ENCODE measurements around the gene TDP1. TPM values are rescaled to one million over a fixed set of nuclear protein-coding genes. Genes with fewer than 3 reads are reported as not detected.

The TDP1 gene
- total RNA-seq, 1 experiment from 2014 or later = 23.9 TPM

GRCh38 chr14:89941830-89942377 is 13.8 kb upstream of the TDP1 start:
- H3K9me3 ChIP-seq (ENCODE audit: control insufficient read depth, insufficient read depth, low read depth, low read length) = no peaks in the 10 kb centered on the region
- H3K27ac ChIP-seq (ENCODE audit: low read length) = no peak overlapping the region
- ChIA-PET POLR2A (no interaction called here), CTCF (no interaction called here)
- no TSS peak for BruUV-seq (replicated peaks)
- TF ChIP-seq, protein P1, sequence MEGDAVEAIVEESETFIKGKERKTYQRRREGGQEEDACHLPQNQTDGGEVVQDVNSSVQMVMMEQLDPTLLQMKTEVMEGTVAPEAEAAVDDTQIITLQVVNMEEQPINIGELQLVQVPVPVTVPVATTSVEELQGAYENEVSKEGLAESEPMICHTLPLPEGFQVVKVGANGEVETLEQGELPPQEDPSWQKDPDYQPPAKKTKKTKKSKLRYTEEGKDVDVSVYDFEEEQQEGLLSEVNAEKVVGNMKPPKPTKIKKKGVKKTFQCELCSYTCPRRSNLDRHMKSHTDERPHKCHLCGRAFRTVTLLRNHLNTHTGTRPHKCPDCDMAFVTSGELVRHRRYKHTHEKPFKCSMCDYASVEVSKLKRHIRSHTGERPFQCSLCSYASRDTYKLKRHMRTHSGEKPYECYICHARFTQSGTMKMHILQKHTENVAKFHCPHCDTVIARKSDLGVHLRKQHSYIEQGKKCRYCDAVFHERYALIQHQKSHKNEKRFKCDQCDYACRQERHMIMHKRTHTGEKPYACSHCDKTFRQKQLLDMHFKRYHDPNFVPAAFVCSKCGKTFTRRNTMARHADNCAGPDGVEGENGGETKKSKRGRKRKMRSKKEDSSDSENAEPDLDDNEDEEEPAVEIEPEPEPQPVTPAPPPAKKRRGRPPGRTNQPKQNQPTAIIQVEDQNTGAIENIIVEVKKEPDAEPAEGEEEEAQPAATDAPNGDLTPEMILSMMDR (IDR thresholded peaks at IDR 0.05) = no peak
- TF ChIP-seq TCF7L2 (IDR thresholded peaks at IDR 0.05; ENCODE audit: low read depth, low read length) (no peak), POLR2AphosphoS5 (IDR thresholded peaks at IDR 0.05; ENCODE audit: low read depth, low read length) (no peak), REST (IDR thresholded peaks at IDR 0.05; ENCODE audit: insufficient read depth in 1 of 2, low read depth in 2 of 2, low read length in 1 of 2) (no peak)
- no peak for ATAC-seq
- H3K4me1 ChIP-seq (ENCODE audit: control insufficient read depth, insufficient read depth, low read length) = no peaks in the 10 kb centered on the region
- H3K27me3 ChIP-seq (ENCODE audit: control insufficient read depth, insufficient read depth, low read length) = no peaks in the 10 kb centered on the region
- in situ Hi-C loops (cut with HindIII; ENCODE audit: low pct_unique_long_range_greater_than_20kb, low sequenced_read_pairs) (no loop called here), intact Hi-C loops (cut with micrococcal nuclease; ENCODE audit: unreplicated experiment) (no loop called here)
- no peak overlapping the region for H3K4me3 ChIP-seq (ENCODE audit: low read depth in 2 of 2, low read length in 2 of 2)
- no peaks in the 10 kb centered on the region for H3K36me3 ChIP-seq (ENCODE audit: control insufficient read depth, insufficient read depth, low read length)
- DNase-seq (ENCODE audit: low read depth, low spot score) = no peak

GRCh38 chr14:89947344-89947743 is 8.4 kb upstream of the TDP1 start:
- Histone ChIP-seq H3K9me3 (ENCODE audit: control insufficient read depth, insufficient read depth, low read depth, low read length) (no peaks in the 10 kb centered on the region), H3K27me3 (ENCODE audit: control insufficient read depth, insufficient read depth, low read length) (no peaks in the 10 kb centered on the region), H3K4me3 (ENCODE audit: low read depth in 2 of 2, low read length in 2 of 2) (no peak overlapping the region), H3K27ac (ENCODE audit: low read length) (no peak overlapping the region), H3K4me1 (ENCODE audit: control insufficient read depth, insufficient read depth, low read length) (no peaks in the 10 kb centered on the region), H3K36me3 (ENCODE audit: control insufficient read depth, insufficient read depth, low read length) (no peaks in the 10 kb centered on the region)
- DNase-seq (ENCODE audit: low read depth, low spot score) (no peak), ATAC-seq (no peak)
- TF ChIP-seq REST (IDR thresholded peaks at IDR 0.05; ENCODE audit: insufficient read depth in 1 of 2, low read depth in 2 of 2, low read length in 1 of 2) (no peak), SIN3A (IDR thresholded peaks at IDR 0.05; ENCODE audit: borderline replicate concordance, insufficient read depth, low read depth, low read length) (no peak), POLR2AphosphoS5 (IDR thresholded peaks at IDR 0.05; ENCODE audit: low read depth, low read length) (no peak), TCF7L2 (IDR thresholded peaks at IDR 0.05; ENCODE audit: low read depth, low read length) (no peak)
- TF ChIP-seq, protein P1 (IDR thresholded peaks at IDR 0.05) = no peak
- intact Hi-C loops (cut with micrococcal nuclease; ENCODE audit: unreplicated experiment) (no loop called here), in situ Hi-C loops (cut with HindIII; ENCODE audit: low pct_unique_long_range_greater_than_20kb, low sequenced_read_pairs) (no loop called here)
- ChIA-PET POLR2A (interaction anchor here (0.5 kb wide), 1 partner anchor 1167 kb away, joined by 13 read pairs; no protein-coding TSS in a partner anchor), CTCF (no interaction called here)
- BruUV-seq (replicated peaks) = no TSS peak
